HepG2 (cell line): Measurements from ENCODE around the gene RPL41. TPM values are rescaled to one million over a fixed set of nuclear protein-coding genes. Genes with fewer than 3 reads are reported as not detected.

Experiments
- CREM ChIP-seq, 2 experiments: sonication (generic) in 1 of 2; formaldehyde crosslinking in 1 of 2; IDR thresholded peaks; 2 replicates each; pipeline versions ENCODE4 v1.4.0 to v1.6.1; 2016 to 2020; ENCODE audit warnings: antibody characterized with exemption in 1 of 2, mild to moderate bottlenecking in 1 of 2, missing genetic modification reagents in 1 of 2
- ERF ChIP-seq: IDR thresholded peaks from 2 replicates; pipeline ENCODE4 v1.6.1; 2018; ENCODE audit warnings: missing biosample characterization, missing genetic modification reagents
- NCOA5 ChIP-seq: sonication (generic); formaldehyde crosslinking; IDR thresholded peaks from 2 replicates; pipeline ENCODE4 v1.4.0; 2020; ENCODE audit warnings: missing genetic modification reagents
- RORA ChIP-seq: sonication (generic); formaldehyde crosslinking; IDR thresholded peaks from 2 replicates; pipeline ENCODE4 v1.5.0; 2020; ENCODE audit warnings: mild to moderate bottlenecking, missing genetic modification reagents, moderate library complexity
- SMYD3 ChIP-seq: sonication (generic); formaldehyde crosslinking; IDR thresholded peaks from 2 replicates; pipeline ENCODE4 v1.8.1; 2023; ENCODE audit warnings: mild to moderate bottlenecking, missing genetic modification reagents
- SOX13 ChIP-seq, 3 experiments: fragments of 450-650 bp in 1 of 3; sonication (generic) in 1 of 3; formaldehyde crosslinking in 1 of 3; IDR thresholded peaks in 2 of 3; conservative IDR thresholded peaks in 1 of 3; 2 replicates each; pipeline versions ENCODE4 v1.5.0 to v1.6.1; 2016 to 2020; ENCODE audit warnings: antibody characterized with exemption in 1 of 3, mild to moderate bottlenecking in 1 of 3, missing compliant biosample characterization in 1 of 3, missing genetic modification reagents in 1 of 3, moderate library complexity in 1 of 3
- TOPORS ChIP-seq: sonication (generic); formaldehyde crosslinking; IDR thresholded peaks from 2 replicates; pipeline ENCODE4 v1.8.0; 2023; ENCODE audit warnings: mild to moderate bottlenecking, missing genetic modification reagents
- YY1 ChIP-seq: IDR thresholded peaks from 2 replicates; pipeline ENCODE4 v1.6.1; 2011; ENCODE audit warnings: low read length, low read depth, moderate library complexity, mild to moderate bottlenecking; ENCODE audit not compliant: insufficient read depth, insufficient replicate concordance
- ZBTB3 ChIP-seq: sonication (generic); formaldehyde crosslinking; IDR thresholded peaks from 2 replicates; pipeline ENCODE4 v1.4.0; 2020; ENCODE audit warnings: low read depth, mild to moderate bottlenecking, moderate library complexity, missing genetic modification reagents, borderline replicate concordance
- ZNF17 ChIP-seq: sonication (generic); formaldehyde crosslinking; IDR thresholded peaks from 2 replicates; pipeline ENCODE4 v1.5.0; 2020; ENCODE audit warnings: mild to moderate bottlenecking, missing genetic modification reagents
- ZNF253 ChIP-seq: sonication (generic); formaldehyde crosslinking; IDR thresholded peaks from 2 replicates; pipeline ENCODE4 v1.8.0; 2022; ENCODE audit warnings: mild to moderate bottlenecking, missing genetic modification reagents, borderline replicate concordance
- ZNF543 ChIP-seq: sonication (generic); formaldehyde crosslinking; IDR thresholded peaks from 2 replicates; pipeline ENCODE4 v1.4.0; 2020; ENCODE audit warnings: mild to moderate bottlenecking, missing genetic modification reagents
- ZNF644 ChIP-seq: IDR thresholded peaks from 2 replicates; pipeline ENCODE4 v1.6.1; 2016; ENCODE audit warnings: low read depth
- polyA plus RNA-seq, 8 experiments: library from polyadenylated mRNA; depleted of rRNA in 3 of 8; stranded (reverse) in 7 of 8; unstranded in 1 of 8; fragments of >200 nt; fragmentation: Illumina TruSeq in 4 of 8; extraction: Trizol in 4 of 8; gene quantifications; 2 replicates each; pipeline versions ENCODE4 v1.2.1 to v1.2.3, GENCODE V29; 2011 to 2016; ENCODE audit warnings: low read depth in 4 of 8, missing spikeins in 1 of 8, mixed read lengths in 1 of 8; ENCODE audit not compliant: insufficient read depth in 1 of 8
- total RNA-seq, 5 experiments: library from RNA; depleted of rRNA; stranded (reverse); fragments of >200 nt; fragmentation: Illumina TruSeq; extraction: Trizol; gene quantifications; 2 replicates each; pipeline ENCODE4 v1.2.3, GENCODE V29; 2016; ENCODE audit warnings: low read depth in 1 of 5
- TF ChIP-seq, protein P1 (sequence below): sonication (generic); formaldehyde crosslinking; IDR thresholded peaks from 2 replicates; pipeline ENCODE4 v1.8.0; 2022; ENCODE audit warnings: missing genetic modification reagents, low read depth, mild to moderate bottlenecking, borderline replicate concordance
- TF ChIP-seq, protein P2 (sequence below): sonication (generic); formaldehyde crosslinking; IDR thresholded peaks from 2 replicates; pipeline ENCODE4 v1.4.0; 2020; ENCODE audit warnings: mild to moderate bottlenecking, missing genetic modification reagents
- TF ChIP-seq, protein P3 (sequence below): sonication (generic); formaldehyde crosslinking; IDR thresholded peaks from 2 replicates; pipeline ENCODE4 v1.4.0; 2020; ENCODE audit warnings: low read depth, missing genetic modification reagents

Gene RPL41
- total and polyA plus RNA-seq, 2 of the 13 experiments (the other 11 are each of a cell fraction or from before 2014, with no cell fraction given) = 4,012 to 7,670 TPM

DNA sequence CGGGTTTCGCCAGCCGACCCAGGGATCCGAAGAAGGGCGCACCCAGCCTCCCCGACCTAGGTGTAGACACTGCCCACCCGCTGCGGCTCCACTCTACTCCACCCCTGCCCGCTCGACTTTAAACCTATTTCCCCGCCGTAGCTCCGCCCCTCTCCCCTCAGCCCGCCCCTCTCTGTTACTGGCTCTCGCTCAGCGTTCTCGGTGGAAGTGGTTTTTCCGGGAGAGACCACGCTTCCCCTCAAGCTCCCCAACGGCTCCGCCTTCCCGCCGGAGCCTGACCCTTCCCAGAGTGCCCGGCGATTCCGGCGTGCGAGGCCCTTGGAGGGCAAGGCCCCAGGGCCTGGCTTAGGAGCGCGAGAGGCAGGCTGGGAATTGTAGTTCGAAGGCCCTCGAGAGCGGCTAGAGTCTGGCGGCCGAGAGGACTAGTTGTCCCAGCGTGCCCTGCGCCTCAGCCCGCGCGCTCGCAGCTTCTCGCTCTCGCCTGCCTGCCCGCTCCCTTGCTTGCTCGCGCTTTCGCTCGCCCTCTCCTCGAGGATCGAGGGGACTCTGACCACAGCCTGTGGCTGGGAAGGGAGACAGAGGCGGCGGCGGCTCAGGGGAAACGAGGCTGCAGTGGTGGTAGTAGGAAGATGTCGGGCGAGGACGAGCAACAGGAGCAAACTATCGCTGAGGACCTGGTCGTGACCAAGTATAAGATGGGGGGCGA is 12.2 kb upstream of the RPL41 start, which contains the start of gene PA2G4 (continued):
- TF ChIP-seq, protein P1, sequence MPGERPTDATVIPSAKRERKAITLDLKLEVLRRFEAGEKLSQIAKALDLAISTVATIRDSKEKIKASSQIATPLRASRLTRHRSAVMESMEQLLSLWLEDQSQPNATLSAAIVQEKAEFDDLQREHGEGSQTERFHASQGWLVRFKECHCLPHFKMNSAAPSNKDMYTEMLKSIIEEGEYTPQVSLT = no peak
- TF ChIP-seq RORA (CRISPR knock-in tag) (no peak), SOX13 (IDR thresholded peaks at IDR 0.05) (no peak), SOX13 (CRISPR knock-in tag; conservative IDR thresholded peaks at IDR 0.05 in 1 of 2, IDR thresholded peaks at IDR 0.05 in 1 of 2) (peak in 1 of 2 experiments; percentile 44; a peak in 1 of 4 replicates), YY1 (peak; percentile 73), ERF (CRISPR knock-in tag) (peak; percentile 90), ZNF543 (CRISPR knock-in tag) (peak; percentile 86), NCOA5 (peak; percentile 73; the same call in 1 of the 2 replicates), CREM (IDR thresholded peaks at IDR 0.05) (peak; percentile 93), CREM (CRISPR knock-in tag; IDR thresholded peaks at IDR 0.05) (no peak), SMYD3 (CRISPR knock-in tag) (peak; percentile 83), ZNF644 (no peak), TOPORS (CRISPR knock-in tag) (peak; percentile 80), ZBTB3 (CRISPR knock-in tag) (peak; percentile 85; the same call in 1 of the 2 replicates), ZNF253 (CRISPR knock-in tag) (no peak), ZNF17 (CRISPR knock-in tag) (0 out of 2 replicates have a peak, but pooled peaks have one; percentile 46)
- TF ChIP-seq, protein P2, sequence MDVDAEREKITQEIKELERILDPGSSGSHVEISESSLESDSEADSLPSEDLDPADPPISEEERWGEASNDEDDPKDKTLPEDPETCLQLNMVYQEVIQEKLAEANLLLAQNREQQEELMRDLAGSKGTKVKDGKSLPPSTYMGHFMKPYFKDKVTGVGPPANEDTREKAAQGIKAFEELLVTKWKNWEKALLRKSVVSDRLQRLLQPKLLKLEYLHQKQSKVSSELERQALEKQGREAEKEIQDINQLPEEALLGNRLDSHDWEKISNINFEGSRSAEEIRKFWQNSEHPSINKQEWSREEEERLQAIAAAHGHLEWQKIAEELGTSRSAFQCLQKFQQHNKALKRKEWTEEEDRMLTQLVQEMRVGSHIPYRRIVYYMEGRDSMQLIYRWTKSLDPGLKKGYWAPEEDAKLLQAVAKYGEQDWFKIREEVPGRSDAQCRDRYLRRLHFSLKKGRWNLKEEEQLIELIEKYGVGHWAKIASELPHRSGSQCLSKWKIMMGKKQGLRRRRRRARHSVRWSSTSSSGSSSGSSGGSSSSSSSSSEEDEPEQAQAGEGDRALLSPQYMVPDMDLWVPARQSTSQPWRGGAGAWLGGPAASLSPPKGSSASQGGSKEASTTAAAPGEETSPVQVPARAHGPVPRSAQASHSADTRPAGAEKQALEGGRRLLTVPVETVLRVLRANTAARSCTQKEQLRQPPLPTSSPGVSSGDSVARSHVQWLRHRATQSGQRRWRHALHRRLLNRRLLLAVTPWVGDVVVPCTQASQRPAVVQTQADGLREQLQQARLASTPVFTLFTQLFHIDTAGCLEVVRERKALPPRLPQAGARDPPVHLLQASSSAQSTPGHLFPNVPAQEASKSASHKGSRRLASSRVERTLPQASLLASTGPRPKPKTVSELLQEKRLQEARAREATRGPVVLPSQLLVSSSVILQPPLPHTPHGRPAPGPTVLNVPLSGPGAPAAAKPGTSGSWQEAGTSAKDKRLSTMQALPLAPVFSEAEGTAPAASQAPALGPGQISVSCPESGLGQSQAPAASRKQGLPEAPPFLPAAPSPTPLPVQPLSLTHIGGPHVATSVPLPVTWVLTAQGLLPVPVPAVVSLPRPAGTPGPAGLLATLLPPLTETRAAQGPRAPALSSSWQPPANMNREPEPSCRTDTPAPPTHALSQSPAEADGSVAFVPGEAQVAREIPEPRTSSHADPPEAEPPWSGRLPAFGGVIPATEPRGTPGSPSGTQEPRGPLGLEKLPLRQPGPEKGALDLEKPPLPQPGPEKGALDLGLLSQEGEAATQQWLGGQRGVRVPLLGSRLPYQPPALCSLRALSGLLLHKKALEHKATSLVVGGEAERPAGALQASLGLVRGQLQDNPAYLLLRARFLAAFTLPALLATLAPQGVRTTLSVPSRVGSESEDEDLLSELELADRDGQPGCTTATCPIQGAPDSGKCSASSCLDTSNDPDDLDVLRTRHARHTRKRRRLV (CRISPR knock-in tag) = peak; percentile 85; the same call in 1 of the 2 replicates
- TF ChIP-seq, protein P3, sequence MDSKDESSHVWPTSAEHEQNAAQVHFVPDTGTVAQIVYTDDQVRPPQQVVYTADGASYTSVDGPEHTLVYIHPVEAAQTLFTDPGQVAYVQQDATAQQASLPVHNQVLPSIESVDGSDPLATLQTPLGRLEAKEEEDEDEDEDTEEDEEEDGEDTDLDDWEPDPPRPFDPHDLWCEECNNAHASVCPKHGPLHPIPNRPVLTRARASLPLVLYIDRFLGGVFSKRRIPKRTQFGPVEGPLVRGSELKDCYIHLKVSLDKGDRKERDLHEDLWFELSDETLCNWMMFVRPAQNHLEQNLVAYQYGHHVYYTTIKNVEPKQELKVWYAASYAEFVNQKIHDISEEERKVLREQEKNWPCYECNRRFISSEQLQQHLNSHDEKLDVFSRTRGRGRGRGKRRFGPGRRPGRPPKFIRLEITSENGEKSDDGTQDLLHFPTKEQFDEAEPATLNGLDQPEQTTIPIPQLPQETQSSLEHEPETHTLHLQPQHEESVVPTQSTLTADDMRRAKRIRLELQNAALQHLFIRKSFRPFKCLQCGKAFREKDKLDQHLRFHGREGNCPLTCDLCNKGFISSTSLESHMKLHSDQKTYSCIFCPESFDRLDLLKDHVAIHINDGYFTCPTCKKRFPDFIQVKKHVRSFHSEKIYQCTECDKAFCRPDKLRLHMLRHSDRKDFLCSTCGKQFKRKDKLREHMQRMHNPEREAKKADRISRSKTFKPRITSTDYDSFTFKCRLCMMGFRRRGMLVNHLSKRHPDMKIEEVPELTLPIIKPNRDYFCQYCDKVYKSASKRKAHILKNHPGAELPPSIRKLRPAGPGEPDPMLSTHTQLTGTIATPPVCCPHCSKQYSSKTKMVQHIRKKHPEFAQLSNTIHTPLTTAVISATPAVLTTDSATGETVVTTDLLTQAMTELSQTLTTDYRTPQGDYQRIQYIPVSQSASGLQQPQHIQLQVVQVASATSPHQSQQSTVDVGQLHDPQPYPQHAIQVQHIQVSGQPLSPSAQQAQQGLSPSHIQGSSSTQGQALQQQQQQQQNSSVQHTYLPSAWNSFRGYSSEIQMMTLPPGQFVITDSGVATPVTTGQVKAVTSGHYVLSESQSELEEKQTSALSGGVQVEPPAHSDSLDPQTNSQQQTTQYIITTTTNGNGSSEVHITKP (CRISPR knock-in tag) = peak; percentile 87
